Stimulated activated CD8-positive, alpha-beta memory T cell treated with anti-CD3 and anti-CD28 coated beads, Interleukin-7, amount 100 ng/mL, for 24 hours (primary cell): ENCODE results near the gene UNC50.
A peak's percentile ranks its signal among the peaks of the same experiment; 100 is the strongest.

Source experiments
- DNase-seq: peaks from one replicate; pipeline ENCODE4 v3.0.0-alpha.2; 2020; ENCODE audit warnings: low read depth

Gene UNC50

GRCh38 chr2:98608116-98608961 is at the start of gene UNC50, which contains the start of gene COA5:
UNC50 (plus strand) TSS chr2:98608589; CDS start chr2:98609760, 1,171 bp downstream.
COA5 (minus strand) TSS chr2:98608512; CDS start chr2:98608405, 107 bp downstream.
- peak; percentile 89 for DNase-seq

- no peak for DNase-seq
Measured at GRCh38 chr2:98558852-98559530, 49.4 kb upstream of the UNC50 start.

- no peak for DNase-seq
Measured at GRCh38 chr2:98559581-98559980, 48.8 kb upstream of the UNC50 start.

- DNase-seq = no peak
Measured at GRCh38 chr2:98560256-98560771, 48.1 kb upstream of the UNC50 start.

GRCh38 chr2:98561018-98561417 is 47.4 kb upstream of the UNC50 start:
- DNase-seq = no peak

GRCh38 chr2:98561902-98562695 is 46.3 kb upstream of the UNC50 start:
- no peak for DNase-seq

- no peak for DNase-seq
Measured at GRCh38 chr2:98563394-98563793, 45.0 kb upstream of the UNC50 start.

GRCh38 chr2:98564541-98565132 is 43.8 kb upstream of the UNC50 start:
- DNase-seq = no peak

GRCh38 chr2:98565286-98565860 is 43.0 kb upstream of the UNC50 start:
- no peak for DNase-seq

GRCh38 chr2:98565941-98566340 is 42.4 kb upstream of the UNC50 start:
- DNase-seq = no peak

GRCh38 chr2:98568161-98568956 is 40.0 kb upstream of the UNC50 start:
- DNase-seq = no peak

- DNase-seq = peak; percentile 61
Measured at GRCh38 chr2:98569197-98569793, 39.1 kb upstream of the UNC50 start.

GRCh38 chr2:98569915-98570314 is 38.5 kb upstream of the UNC50 start:
- no peak for DNase-seq

- DNase-seq = no peak
Measured at GRCh38 chr2:98570356-98570755, 38.0 kb upstream of the UNC50 start.

GRCh38 chr2:98571121-98571701 is 37.2 kb upstream of the UNC50 start:
- DNase-seq = no peak

- no peak for DNase-seq
Measured at GRCh38 chr2:98571796-98572195, 36.6 kb upstream of the UNC50 start.

GRCh38 chr2:98572211-98572610 is 36.2 kb upstream of the UNC50 start:
- no peak for DNase-seq

GRCh38 chr2:98572676-98573075 is 35.7 kb upstream of the UNC50 start:
- no peak for DNase-seq

GRCh38 chr2:98573426-98573825 is 35.0 kb upstream of the UNC50 start:
- DNase-seq = no peak
